H1 (cell line): ENCODE measurements around the gene GRIK4. TPM values are rescaled to one million over a fixed set of nuclear protein-coding genes. Genes with fewer than 3 reads are reported as not detected.

Source experiments
- CBX5 ChIP-seq: fragments of 300-800, 300-1000 bp; sonication (generic); IDR thresholded peaks from 2 replicates; pipeline ENCODE4 v1.7.1; 2016; ENCODE audit warnings: antibody characterized with exemption, low read length, low read depth
- CREB1 ChIP-seq: IDR thresholded peaks from 2 replicates; pipeline ENCODE4 v1.6.1; 2012; ENCODE audit warnings: inconsistent platforms
- GTF2F1 ChIP-seq: IDR thresholded peaks from 2 replicates; pipeline ENCODE4 v1.6.1; 2012; ENCODE audit warnings: low read depth, low read length, improper control_type of control experiment, borderline replicate concordance
- JUND ChIP-seq: IDR thresholded peaks from 2 replicates; pipeline ENCODE4 v1.6.1; 2011; ENCODE audit warnings: mild to moderate bottlenecking, improper control_type of control experiment, low read length
- MAFK ChIP-seq: IDR thresholded peaks from 2 replicates; pipeline ENCODE4 v1.6.1; 2012; ENCODE audit warnings: low read depth, mild to moderate bottlenecking, improper control_type of control experiment, low read length
- RAD21 ChIP-seq, 2 experiments: IDR thresholded peaks in 1 of 2; conservative IDR thresholded peaks in 1 of 2; 2 replicates each; pipeline ENCODE4 v1.6.1; 2011; ENCODE audit warnings: low read depth in 2 of 2, low read length in 2 of 2, improper control_type of control experiment in 1 of 2, inconsistent platforms in 1 of 2, mild to moderate bottlenecking in 1 of 2, moderate library complexity in 1 of 2
- RBBP5 ChIP-seq: IDR thresholded peaks from 2 replicates; pipeline ENCODE4 v1.7.1; 2012; ENCODE audit warnings: low read depth, mild to moderate bottlenecking, inconsistent platforms, low read length, moderate library complexity, borderline replicate concordance
- TAF7 ChIP-seq: optimal IDR thresholded peaks from 2 replicates; pipeline ENCODE3; 2011; ENCODE audit warnings: low read depth, mild to moderate bottlenecking, inconsistent platforms, low read length, moderate library complexity, borderline replicate concordance
- ZNF274 ChIP-seq: IDR thresholded peaks from 2 replicates; pipeline ENCODE4 v1.7.0; 2012; ENCODE audit warnings: low read length, borderline replicate concordance; ENCODE audit errors: extremely low read depth
- polyA plus RNA-seq, 7 experiments: library from polyadenylated mRNA; depleted of rRNA in 3 of 7; stranded (reverse) in 5 of 7; unstranded in 2 of 7; fragments of >200 nt in 5 of 7; fragments of 200-250 nt in 2 of 7; gene quantifications; 1 replicate in 5 of 7; 2 replicates in 1 of 7; 4 replicates in 1 of 7; pipeline versions ENCODE4 v1.2.1 to v1.2.3, GENCODE V29; 2011 to 2013; ENCODE audit warnings: missing spikeins in 2 of 7, mixed read lengths in 2 of 7
- total RNA-seq: library from RNA; stranded (reverse); fragmentation: NEBNext Ultra II Directional; extraction: Animal tissue kit (Norgen Biotek cat#: 25700); gene quantifications from 2 replicates; pipeline ENCODE4 v1.2.1, GENCODE V29; 2021

Gene GRIK4
- total and polyA plus RNA-seq, 2 of the 8 experiments (the other 6 are each of a cell fraction or from before 2014, with no cell fraction given): 1.2 to 2.9 TPM

- TF ChIP-seq TAF7: no peak
- no peak for TF ChIP-seq RAD21 (IDR thresholded peaks at IDR 0.05 in 1 of 2, conservative IDR thresholded peaks at IDR 0.05 in 1 of 2; ENCODE audit: low read depth in 2 of 2, low read length in 2 of 2)
- TF ChIP-seq CBX5: no peak
- no peak for TF ChIP-seq MAFK
- TF ChIP-seq ZNF274: no peak
- TF ChIP-seq CREB1: no peak
- TF ChIP-seq JUND: no peak
- TF ChIP-seq GTF2F1: no peak
- TF ChIP-seq RBBP5: no peak
Measured at GRCh38 chr11:120837696-120838095, 326.1 kb downstream of the GRIK4 start (continued).
